Left colon (tissue), 2 donors: ENCODE data around the gene ARHGAP44. TPM values are rescaled to one million over a fixed set of nuclear protein-coding genes. Genes with fewer than 3 reads are reported as not detected.

Experiments used
- ATAC-seq: fragments of 200-7000 bp; cut with Tn5 transposase; one replicate; pipeline ENCODE4 v1.9.1; 2020; ENCODE audit warnings: mild to moderate bottlenecking, moderate library complexity
- DNase-seq, 2 donors: peaks; one replicate each; pipeline ENCODE4 v3.0.0-alpha.2; 2020
- intact Hi-C, 2 donors: fragments of 100-400 bp; cut with DNase I in 1 of 2; cut with micrococcal nuclease in 1 of 2; formaldehyde crosslinking; loops; one replicate each; pipeline versions ENCODE4 v1.11.2 to v1.14.0; 2022; cut with DNase I, micrococcal nuclease
- total RNA-seq, 2 donors: library from RNA; stranded (reverse); fragmentation: NEBNext Ultra II Directional; extraction: Animal tissue kit (Norgen Biotek cat#: 25700); gene quantifications; one replicate each; pipeline ENCODE4 v1.2.1, GENCODE V29; 2021
- donor health status: DM: no; HTN: no; CAD: no.
- donor health status: DM: yes; HTN: yes; CAD: no.

Gene ARHGAP44
- total RNA-seq, 2 donors from 2014 or later, result 44.4 to 71.1 TPM

DNA sequence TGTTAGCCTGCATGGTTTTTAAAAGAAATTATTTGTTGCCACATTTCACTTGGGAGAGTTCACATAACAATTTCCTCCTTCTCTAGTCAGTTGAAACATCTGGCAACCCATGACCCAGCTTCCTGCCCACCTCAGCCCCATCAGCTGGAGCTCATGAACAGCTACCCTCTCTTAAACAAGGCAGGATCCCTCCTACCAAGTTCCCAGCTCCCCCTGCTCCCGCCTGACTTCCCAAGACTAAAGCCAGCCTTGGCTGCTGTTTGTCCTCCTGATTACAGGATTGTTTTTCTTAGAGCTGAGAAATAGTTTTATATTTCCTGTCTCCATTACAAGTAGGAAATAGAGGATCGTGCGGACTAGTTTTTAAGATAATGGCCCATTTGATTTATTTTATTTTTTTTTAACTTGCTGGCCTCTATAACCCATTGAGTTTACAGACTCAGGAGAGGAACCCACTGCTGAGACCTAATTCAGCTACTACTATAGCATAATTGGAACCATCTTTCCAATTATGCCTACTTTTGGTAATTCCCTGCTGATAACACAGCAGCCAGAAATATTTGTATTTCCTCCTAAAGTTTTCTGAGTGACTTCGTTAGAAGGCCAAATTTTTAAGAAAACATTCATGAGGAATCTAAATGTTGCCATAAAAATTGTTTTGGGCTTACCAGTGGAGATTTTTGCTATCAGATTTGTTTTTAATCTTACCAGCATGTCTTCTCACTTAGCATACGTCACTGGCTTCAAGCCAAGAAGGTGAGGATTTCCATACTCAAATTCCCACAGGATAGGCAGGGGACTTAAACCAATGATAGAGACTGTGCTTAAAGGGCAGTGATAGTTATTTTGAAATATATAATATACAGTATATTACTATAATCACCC, 138.5 kb downstream of the ARHGAP44 start:
- DNase-seq (no peak), ATAC-seq (no peak)
- intact Hi-C loops, result no loop called here

DNA sequence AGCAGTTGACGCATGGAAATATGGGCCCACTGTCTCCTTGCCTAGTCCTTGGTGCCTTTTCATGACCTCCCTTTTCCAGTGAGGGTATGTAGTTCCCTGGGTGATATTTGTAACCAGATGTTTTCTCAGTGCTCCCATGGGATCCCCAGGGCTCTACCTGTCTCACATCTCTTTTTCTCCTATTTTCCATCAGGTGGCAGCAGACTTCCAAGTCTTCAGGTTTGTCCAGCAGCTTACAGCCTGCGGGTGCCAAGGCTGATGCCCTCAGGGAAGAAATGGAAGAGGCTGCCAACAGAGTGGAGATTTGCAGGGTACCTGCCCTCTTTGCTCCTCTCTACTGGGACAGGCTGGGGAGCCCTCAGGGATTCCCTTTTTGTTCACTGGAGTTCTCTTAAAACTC, 139.4 kb downstream of the ARHGAP44 start:
- intact Hi-C loops, result no loop called here
- DNase-seq, result no peak

DNA sequence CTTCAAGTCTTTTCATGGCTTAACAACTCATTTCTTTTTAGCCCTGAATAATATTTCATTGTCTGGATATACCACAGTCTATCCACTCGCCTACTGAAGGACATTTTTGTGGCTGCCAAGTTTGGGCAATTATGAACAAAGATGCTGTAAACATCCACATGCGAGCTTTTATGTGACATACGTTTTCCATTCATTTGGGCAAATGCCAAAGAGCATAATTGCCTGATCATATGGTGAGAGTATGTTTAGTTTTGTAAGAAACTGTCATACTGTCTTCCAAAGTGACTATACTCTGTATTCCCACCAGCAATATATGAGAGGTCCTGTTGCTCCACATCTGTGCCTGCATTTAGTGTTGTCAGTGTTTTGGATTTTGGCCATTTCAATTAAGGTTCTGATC, 147.2 kb downstream of the ARHGAP44 start:
- no peak for DNase-seq
- intact Hi-C loops, result no loop called here
- no peak for ATAC-seq

More for the DNA sequence above, 139.4 kb downstream of the ARHGAP44 start:
- ATAC-seq, result no peak

DNA sequence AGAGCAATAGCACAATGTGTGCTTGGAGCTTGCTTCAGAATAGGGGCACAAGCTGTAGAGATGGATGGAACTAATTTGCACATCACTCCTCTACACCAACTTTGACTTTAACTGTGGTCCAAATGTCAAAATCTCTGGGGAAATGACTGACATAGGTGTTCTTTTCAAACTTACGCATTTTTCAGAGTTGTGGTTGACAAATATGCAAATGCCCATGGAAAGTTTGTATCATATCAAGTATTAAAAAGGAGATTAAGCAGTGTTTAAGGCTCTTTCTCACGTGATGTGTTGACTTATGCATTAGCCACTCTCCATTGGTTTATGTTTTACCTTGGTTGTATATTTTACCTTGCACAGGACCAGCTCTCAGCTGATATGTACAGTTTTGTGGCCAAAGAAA, 151.4 kb downstream of the ARHGAP44 start:
- DNase-seq (no peak), ATAC-seq (no peak)
- intact Hi-C loops, result loop anchor here in 1 of 2 donors (10.0 kb wide), 1 partner anchor 66 kb away; no protein-coding TSS in a partner anchor

DNA sequence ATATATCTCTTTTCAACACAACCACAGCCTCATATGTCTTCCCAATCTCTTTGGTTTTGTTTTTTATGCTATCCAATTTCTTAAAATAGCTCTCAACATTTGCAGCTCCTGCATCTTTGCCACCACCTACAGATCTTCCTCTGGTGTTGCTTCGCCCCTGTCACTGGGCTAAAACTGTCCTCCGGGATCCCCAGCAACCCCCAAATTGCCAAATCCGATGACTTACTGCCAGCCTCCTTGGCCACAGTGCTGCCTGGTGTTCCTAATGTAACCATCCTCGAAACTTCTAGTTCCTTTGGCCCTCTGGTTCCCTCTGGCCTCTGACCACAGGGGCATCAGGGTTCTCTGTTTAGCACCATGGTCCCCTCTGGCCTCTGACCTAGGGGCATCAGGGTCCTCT, 157.7 kb downstream of the ARHGAP44 start:
- intact Hi-C loops, result loop anchor here in 1 of 2 donors (10.0 kb wide), 1 partner anchor 72 kb away; no protein-coding TSS in a partner anchor
- no peak for ATAC-seq
- DNase-seq, result no peak

GRCh38 chr17:12952012-12952411, 162.7 kb downstream of the ARHGAP44 start:
- intact Hi-C loops, result no loop called here
- DNase-seq (no peak), ATAC-seq (no peak)

DNA sequence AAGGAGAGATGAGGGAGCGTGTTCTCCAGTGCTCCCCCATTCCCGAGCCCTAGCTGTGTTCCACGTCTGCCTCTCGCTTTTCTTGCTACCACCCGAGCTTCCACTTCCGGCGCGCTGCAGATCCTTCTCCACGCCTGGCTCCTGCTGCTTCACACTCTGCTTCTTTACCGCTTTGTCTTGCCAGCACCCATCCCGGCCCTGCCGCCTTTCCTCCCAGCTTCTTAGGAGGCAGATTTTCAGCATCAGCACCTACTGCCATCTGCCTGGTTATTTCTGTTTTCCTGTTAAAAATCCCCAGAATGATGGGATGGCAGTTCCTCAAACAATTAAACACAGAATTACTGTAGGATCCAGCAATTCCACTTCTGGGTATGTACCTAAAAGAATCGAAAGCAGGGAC, 163.9 kb downstream of the ARHGAP44 start:
- DNase-seq (no peak), ATAC-seq (no peak)
- intact Hi-C loops, result no loop called here

DNA sequence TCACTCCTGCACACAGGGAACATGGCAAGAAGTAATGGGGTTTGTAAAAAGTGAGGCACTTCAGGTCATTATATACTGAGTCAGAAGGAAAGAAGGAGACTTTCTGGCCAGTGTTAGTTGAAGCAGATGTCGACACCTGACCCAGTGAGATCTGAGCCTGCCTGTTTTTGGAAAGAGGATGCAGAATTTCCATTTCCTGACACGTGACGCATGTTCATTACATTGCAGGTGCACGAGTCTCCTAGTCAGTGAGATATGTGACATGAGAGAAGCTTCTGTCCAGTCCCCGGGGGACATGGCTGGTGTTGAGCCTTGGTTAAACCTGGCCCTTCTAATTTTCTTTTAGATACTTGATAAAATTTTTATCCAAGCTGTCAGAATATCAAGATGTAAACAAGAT, 166.2 kb downstream of the ARHGAP44 start:
- DNase-seq, result no peak
- intact Hi-C loops, result no loop called here
- no peak for ATAC-seq

- ATAC-seq (no peak), DNase-seq (no peak)
- intact Hi-C loops, result no loop called here
Measured at GRCh38 chr17:12958786-12959185, 169.5 kb downstream of the ARHGAP44 start.

DNA sequence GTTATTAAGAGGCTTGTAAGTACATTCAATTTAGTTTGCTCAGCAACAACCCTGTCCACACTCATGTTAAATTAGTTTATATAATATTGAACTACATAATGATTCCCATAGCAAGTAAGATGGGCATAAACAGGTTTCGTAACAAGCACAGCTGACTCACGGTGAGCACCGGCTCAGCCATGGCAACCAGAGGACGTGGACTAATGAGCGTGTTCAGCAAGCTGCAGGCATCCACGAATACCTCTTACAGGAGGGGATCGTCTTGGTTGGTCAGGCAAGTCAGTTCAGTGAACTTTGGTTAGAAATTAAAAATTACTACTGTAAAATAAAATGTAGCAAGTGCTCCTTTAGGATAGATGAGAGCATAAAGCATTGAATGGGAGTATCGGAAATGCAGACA, 170.1 kb downstream of the ARHGAP44 start:
- ATAC-seq (no peak), DNase-seq (no peak)
- intact Hi-C loops, result no loop called here

DNA sequence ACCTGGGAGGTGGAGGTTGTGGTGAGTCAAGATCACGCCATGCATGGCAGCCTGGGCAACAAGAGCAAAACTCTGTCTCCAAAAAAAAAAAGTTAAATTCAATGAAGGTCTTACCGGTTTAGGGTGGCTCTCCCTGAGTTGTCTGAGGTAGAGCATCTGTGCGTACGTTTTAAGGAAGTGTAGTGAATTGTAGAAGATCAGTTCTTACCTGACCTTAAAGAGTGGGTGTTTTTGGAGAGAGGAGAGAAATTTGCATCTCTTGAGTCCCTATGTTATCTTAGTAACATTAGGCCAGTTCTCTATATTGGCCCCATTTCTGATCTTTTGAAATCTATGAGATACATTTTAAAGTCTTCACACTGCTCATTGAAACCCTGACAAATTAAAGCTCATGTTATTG, 172.4 kb downstream of the ARHGAP44 start:
- intact Hi-C loops, result no loop called here

GRCh38 chr17:12963505-12963904, 174.2 kb downstream of the ARHGAP44 start:
- intact Hi-C loops, result no loop called here
- DNase-seq (no peak), ATAC-seq (no peak)

More for the DNA sequence above, 172.4 kb downstream of the ARHGAP44 start:
- no peak for DNase-seq
- ATAC-seq, result no peak

DNA sequence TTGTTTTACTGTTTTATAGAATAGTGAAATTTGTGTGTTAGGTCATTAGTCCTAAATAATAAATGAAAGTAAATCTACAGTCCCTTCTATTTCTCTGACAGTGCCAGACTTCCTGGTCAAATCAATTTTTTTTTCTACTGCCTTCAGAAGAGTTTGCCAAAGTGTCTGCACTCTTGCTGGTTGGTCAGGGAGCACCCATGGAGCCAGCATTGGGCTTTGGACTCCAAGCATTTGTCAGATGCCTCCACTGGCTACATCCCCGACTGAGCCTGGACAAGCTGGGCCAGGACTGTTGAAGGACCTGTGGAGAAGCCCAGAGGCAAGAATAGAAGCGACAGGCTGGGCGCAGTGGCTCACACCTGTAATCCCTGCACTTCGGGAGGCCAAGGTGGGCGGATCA, 174.9 kb downstream of the ARHGAP44 start:
- ATAC-seq (no peak), DNase-seq (no peak)
- intact Hi-C loops, result no loop called here

DNA sequence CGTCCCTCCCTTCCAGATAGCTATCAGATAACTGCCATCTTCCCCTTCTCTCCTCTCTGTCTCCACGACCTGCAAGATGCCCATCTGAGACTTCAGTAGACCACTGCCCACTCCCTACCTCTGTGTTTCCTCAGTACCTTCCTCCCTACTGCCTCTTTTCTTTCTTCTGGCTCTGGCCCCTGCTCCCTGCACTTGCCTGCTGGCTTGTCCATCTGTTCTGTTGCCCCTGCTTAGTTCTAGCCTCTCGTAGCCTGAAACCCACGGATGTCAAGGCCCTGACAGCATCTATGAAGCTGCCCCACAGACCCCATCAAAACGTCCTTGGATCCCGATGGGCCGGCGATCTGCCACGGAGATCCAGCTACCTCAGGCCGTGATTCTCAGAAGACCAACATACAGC, 175.5 kb downstream of the ARHGAP44 start:
- DNase-seq (no peak), ATAC-seq (no peak)
- intact Hi-C loops, result no loop called here

GRCh38 chr17:12965988-12966387, 176.7 kb downstream of the ARHGAP44 start:
- ATAC-seq (no peak), DNase-seq (no peak)
- intact Hi-C loops, result no loop called here

GRCh38 chr17:12966413-12966812, 177.1 kb downstream of the ARHGAP44 start:
- DNase-seq (no peak), ATAC-seq (no peak)
- intact Hi-C loops, result no loop called here

GRCh38 chr17:12967962-12968361, 178.7 kb downstream of the ARHGAP44 start:
- DNase-seq (no peak), ATAC-seq (no peak)
- intact Hi-C loops, result no loop called here

- DNase-seq (no peak), ATAC-seq (peak; percentile 11)
- intact Hi-C loops, result no loop called here
Measured at GRCh38 chr17:12973496-12974004, 184.3 kb downstream of the ARHGAP44 start.

DNA sequence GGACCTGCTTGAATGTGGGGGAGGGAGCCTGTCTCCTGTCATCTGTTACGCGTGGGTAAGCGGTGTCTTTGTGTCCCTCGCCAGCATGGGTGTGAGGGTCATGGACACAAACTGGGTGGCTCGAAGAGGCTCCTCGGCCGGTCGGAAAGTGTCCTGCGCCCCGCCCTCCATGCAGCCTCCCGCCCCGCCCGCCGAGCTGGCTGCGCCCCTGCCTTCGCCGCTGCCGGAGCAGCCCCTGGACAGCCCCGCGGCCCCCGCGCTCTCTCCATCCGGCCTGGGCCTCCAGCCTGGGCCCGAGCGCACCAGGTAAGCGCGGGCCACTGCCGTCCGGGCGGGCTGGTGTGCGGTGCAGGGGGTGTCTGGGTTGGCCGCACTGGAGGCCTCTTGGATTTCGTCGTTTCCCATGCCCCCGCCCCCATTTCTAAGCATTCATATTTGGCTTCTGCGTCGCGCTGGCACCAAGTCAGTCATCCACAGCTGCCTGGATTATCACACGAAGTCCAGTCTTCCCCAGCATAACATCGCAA, 184.8 kb downstream of the ARHGAP44 start:
- intact Hi-C loops, result no loop called here
- DNase-seq (no peak), ATAC-seq (peak; percentile 8)

GRCh38 chr17:12977008-12977751, 187.9 kb downstream of the ARHGAP44 start:
- intact Hi-C loops, result no loop called here
- DNase-seq (no peak), ATAC-seq (peak; percentile 21)
